NB4 (cell line): Measurements from ENCODE around the gene TYW5.

Source experiments
- POLR2A ChIP-seq: IDR thresholded peaks from 2 replicates; pipeline ENCODE4 v1.6.1; 2011; ENCODE audit warnings: mild to moderate bottlenecking; ENCODE audit not compliant: insufficient read length; ENCODE audit errors: extremely low read depth
- TF ChIP-seq, protein P1 (sequence below): IDR thresholded peaks from one replicate; pipeline ENCODE4 v1.5.1; 2012; ENCODE audit warnings: low read depth, low read length

DNA sequence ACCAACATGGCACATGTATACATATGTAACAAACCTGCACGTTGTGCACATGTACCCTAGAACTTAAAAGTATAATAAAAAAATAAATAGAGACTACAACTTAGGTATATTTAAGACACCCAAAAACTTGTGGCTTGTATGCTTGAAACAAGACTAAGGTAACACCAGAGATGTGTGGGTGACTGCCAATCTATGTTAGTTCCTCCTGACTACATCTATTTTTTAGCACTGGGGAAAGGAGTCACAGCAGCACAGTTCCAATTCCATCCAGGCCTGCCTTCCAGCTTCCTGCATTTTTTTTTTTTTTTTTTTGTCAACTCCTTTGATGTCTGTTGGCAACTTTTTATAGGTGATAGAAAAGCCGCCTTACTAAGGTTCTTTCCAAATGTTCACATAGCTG is 26.0 kb downstream of the TYW5 start:
- no peak for TF ChIP-seq POLR2A
- TF ChIP-seq, protein P1, sequence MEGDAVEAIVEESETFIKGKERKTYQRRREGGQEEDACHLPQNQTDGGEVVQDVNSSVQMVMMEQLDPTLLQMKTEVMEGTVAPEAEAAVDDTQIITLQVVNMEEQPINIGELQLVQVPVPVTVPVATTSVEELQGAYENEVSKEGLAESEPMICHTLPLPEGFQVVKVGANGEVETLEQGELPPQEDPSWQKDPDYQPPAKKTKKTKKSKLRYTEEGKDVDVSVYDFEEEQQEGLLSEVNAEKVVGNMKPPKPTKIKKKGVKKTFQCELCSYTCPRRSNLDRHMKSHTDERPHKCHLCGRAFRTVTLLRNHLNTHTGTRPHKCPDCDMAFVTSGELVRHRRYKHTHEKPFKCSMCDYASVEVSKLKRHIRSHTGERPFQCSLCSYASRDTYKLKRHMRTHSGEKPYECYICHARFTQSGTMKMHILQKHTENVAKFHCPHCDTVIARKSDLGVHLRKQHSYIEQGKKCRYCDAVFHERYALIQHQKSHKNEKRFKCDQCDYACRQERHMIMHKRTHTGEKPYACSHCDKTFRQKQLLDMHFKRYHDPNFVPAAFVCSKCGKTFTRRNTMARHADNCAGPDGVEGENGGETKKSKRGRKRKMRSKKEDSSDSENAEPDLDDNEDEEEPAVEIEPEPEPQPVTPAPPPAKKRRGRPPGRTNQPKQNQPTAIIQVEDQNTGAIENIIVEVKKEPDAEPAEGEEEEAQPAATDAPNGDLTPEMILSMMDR: no peak
